ENCODE measurements around the gene CDC42EP3. TPM values are rescaled to one million over a fixed set of nuclear protein-coding genes. Genes with fewer than 3 reads are reported as not detected.

Gene CDC42EP3
- total and polyA plus RNA-seq, 2 experiments from 2014 or later: 31.4 TPM

GRCh38 chr2:37711308-37711731, 39.9 kb upstream of the CDC42EP3 start (continued):
- TF ChIP-seq, protein P1, sequence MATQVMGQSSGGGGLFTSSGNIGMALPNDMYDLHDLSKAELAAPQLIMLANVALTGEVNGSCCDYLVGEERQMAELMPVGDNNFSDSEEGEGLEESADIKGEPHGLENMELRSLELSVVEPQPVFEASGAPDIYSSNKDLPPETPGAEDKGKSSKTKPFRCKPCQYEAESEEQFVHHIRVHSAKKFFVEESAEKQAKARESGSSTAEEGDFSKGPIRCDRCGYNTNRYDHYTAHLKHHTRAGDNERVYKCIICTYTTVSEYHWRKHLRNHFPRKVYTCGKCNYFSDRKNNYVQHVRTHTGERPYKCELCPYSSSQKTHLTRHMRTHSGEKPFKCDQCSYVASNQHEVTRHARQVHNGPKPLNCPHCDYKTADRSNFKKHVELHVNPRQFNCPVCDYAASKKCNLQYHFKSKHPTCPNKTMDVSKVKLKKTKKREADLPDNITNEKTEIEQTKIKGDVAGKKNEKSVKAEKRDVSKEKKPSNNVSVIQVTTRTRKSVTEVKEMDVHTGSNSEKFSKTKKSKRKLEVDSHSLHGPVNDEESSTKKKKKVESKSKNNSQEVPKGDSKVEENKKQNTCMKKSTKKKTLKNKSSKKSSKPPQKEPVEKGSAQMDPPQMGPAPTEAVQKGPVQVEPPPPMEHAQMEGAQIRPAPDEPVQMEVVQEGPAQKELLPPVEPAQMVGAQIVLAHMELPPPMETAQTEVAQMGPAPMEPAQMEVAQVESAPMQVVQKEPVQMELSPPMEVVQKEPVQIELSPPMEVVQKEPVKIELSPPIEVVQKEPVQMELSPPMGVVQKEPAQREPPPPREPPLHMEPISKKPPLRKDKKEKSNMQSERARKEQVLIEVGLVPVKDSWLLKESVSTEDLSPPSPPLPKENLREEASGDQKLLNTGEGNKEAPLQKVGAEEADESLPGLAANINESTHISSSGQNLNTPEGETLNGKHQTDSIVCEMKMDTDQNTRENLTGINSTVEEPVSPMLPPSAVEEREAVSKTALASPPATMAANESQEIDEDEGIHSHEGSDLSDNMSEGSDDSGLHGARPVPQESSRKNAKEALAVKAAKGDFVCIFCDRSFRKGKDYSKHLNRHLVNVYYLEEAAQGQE (IDR thresholded peaks at IDR 0.05; ENCODE audit: unreplicated experiment): no peak

DNA sequence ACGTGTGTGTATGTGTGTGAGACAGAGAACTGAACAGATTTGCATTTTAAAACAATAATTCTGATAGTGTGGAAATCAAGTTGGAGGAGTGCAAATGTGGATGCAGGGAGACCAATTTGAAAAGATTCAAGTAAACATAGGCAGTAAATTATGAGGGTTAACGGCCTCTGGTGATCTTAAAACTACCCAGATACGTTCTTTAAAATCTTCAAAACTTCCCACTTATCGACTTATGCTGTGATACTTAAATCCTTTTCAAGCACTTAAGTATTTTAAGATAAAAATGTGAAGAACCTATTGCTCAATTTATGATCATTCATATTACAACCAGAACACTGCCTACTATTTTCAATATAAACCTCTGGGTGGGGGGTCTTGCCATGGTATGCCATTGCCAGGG, 37.7 kb upstream of the CDC42EP3 start:
- no peaks in the 10 kb centered on the region for H4K20me1 ChIP-seq (replicated peaks; ENCODE audit: insufficient read depth)
- no peaks in the 10 kb centered on the region for H3K79me2 ChIP-seq (replicated peaks; ENCODE audit: insufficient read depth)
- H3K36me3 ChIP-seq (ENCODE audit: insufficient read depth): no peaks in the 10 kb centered on the region
- H3K9me3 Mint-ChIP-seq: no peaks in the 10 kb centered on the region
- no peak overlapping the region for H2AFZ ChIP-seq
- H3K36me3 Mint-ChIP-seq (ENCODE audit: low read depth): no peaks in the 10 kb centered on the region
- no peaks in the 10 kb centered on the region for H3K27me3 ChIP-seq (ENCODE audit: insufficient read depth)
- H3K4me1 ChIP-seq (ENCODE audit: insufficient read depth): 0 out of 2 replicates have a peak, but pooled peaks cover 4% of the 10 kb centered on the region
- no peak for DNase-seq (ENCODE audit: low spot score)
- ATAC-seq: no peak
- H3K4me1 Mint-ChIP-seq: peaks cover 9% of the 10 kb centered on the region
- H3K9me2 ChIP-seq (ENCODE audit: insufficient read depth): no peaks in the 10 kb centered on the region
- H3K27me3 Mint-ChIP-seq (ENCODE audit: insufficient read depth, low read depth, poor library complexity): peaks cover 2% of the 10 kb centered on the region
- no peaks in the 10 kb centered on the region for H3F3A ChIP-seq (replicated peaks; ENCODE audit: low read depth)
- no peak overlapping the region for H3K4me3 Mint-ChIP-seq
- H3K27ac Mint-ChIP-seq: no peak overlapping the region
- H3K27ac ChIP-seq (ENCODE audit: low read depth): no peak overlapping the region
- no peak overlapping the region for H3K4me3 ChIP-seq
- H3K4me2 ChIP-seq: no peak overlapping the region
- no peak for TF ChIP-seq POLR2AphosphoS5 (IDR thresholded peaks at IDR 0.05; ENCODE audit: low read depth)
- TF ChIP-seq, protein P2, sequence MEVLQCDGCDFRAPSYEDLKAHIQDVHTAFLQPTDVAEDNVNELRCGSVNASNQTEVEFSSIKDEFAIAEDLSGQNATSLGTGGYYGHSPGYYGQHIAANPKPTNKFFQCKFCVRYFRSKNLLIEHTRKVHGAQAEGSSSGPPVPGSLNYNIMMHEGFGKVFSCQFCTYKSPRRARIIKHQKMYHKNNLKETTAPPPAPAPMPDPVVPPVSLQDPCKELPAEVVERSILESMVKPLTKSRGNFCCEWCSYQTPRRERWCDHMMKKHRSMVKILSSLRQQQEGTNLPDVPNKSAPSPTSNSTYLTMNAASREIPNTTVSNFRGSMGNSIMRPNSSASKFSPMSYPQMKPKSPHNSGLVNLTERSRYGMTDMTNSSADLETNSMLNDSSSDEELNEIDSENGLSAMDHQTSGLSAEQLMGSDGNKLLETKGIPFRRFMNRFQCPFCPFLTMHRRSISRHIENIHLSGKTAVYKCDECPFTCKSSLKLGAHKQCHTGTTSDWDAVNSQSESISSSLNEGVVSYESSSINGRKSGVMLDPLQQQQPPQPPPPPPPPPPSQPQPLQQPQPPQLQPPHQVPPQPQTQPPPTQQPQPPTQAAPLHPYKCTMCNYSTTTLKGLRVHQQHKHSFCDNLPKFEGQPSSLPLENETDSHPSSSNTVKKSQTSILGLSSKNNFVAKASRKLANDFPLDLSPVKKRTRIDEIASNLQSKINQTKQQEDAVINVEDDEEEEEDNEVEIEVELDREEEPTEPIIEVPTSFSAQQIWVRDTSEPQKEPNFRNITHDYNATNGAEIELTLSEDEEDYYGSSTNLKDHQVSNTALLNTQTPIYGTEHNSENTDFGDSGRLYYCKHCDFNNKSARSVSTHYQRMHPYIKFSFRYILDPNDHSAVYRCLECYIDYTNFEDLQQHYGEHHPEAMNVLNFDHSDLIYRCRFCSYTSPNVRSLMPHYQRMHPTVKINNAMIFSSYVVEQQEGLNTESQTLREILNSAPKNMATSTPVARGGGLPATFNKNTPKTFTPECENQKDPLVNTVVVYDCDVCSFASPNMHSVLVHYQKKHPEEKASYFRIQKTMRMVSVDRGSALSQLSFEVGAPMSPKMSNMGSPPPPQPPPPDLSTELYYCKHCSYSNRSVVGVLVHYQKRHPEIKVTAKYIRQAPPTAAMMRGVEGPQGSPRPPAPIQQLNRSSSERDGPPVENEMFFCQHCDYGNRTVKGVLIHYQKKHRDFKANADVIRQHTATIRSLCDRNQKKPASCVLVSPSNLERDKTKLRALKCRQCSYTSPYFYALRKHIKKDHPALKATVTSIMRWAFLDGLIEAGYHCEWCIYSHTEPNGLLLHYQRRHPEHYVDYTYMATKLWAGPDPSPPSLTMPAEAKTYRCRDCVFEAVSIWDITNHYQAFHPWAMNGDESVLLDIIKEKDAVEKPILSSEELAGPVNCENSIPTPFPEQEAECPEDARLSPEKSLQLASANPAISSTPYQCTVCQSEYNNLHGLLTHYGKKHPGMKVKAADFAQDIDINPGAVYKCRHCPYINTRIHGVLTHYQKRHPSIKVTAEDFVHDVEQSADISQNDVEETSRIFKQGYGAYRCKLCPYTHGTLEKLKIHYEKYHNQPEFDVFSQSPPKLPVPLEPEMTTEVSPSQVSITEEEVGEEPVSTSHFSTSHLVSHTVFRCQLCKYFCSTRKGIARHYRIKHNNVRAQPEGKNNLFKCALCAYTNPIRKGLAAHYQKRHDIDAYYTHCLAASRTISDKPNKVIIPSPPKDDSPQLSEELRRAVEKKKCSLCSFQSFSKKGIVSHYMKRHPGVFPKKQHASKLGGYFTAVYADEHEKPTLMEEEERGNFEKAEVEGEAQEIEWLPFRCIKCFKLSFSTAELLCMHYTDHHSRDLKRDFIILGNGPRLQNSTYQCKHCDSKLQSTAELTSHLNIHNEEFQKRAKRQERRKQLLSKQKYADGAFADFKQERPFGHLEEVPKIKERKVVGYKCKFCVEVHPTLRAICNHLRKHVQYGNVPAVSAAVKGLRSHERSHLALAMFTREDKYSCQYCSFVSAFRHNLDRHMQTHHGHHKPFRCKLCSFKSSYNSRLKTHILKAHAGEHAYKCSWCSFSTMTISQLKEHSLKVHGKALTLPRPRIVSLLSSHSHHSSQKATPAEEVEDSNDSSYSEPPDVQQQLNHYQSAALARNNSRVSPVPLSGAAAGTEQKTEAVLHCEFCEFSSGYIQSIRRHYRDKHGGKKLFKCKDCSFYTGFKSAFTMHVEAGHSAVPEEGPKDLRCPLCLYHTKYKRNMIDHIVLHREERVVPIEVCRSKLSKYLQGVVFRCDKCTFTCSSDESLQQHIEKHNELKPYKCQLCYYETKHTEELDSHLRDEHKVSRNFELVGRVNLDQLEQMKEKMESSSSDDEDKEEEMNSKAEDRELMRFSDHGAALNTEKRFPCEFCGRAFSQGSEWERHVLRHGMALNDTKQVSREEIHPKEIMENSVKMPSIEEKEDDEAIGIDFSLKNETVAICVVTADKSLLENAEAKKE (CRISPR knock-in tag; IDR thresholded peaks at IDR 0.05): no peak
- no peak for TF ChIP-seq JUNB (IDR thresholded peaks at IDR 0.05; ENCODE audit: unreplicated experiment)
- no peak for TF ChIP-seq STAT1 (IDR thresholded peaks at IDR 0.05; ENCODE audit: unreplicated experiment)
- no peak for TF ChIP-seq EZH2phosphoT487 (IDR thresholded peaks at IDR 0.05; ENCODE audit: unreplicated experiment)
- TF ChIP-seq, protein P3, sequence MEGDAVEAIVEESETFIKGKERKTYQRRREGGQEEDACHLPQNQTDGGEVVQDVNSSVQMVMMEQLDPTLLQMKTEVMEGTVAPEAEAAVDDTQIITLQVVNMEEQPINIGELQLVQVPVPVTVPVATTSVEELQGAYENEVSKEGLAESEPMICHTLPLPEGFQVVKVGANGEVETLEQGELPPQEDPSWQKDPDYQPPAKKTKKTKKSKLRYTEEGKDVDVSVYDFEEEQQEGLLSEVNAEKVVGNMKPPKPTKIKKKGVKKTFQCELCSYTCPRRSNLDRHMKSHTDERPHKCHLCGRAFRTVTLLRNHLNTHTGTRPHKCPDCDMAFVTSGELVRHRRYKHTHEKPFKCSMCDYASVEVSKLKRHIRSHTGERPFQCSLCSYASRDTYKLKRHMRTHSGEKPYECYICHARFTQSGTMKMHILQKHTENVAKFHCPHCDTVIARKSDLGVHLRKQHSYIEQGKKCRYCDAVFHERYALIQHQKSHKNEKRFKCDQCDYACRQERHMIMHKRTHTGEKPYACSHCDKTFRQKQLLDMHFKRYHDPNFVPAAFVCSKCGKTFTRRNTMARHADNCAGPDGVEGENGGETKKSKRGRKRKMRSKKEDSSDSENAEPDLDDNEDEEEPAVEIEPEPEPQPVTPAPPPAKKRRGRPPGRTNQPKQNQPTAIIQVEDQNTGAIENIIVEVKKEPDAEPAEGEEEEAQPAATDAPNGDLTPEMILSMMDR (conservative IDR thresholded peaks at IDR 0.05; ENCODE audit: low read depth in 2 of 2): no peak
- TF ChIP-seq ZNF114 (CRISPR knock-in tag; IDR thresholded peaks at IDR 0.05): no peak
- TF ChIP-seq ZNF331 (CRISPR knock-in tag; IDR thresholded peaks at IDR 0.05; ENCODE audit: low read depth): no peak
- no peak for TF ChIP-seq EZH2 (IDR thresholded peaks at IDR 0.05; ENCODE audit: low read depth, unreplicated experiment)
- TF ChIP-seq, protein P1 (IDR thresholded peaks at IDR 0.05; ENCODE audit: unreplicated experiment): no peak
